Endothelial cell of umbilical vein (primary cell): ENCODE data around the gene CBLB. TPM values are rescaled to one million over a fixed set of nuclear protein-coding genes. Genes with fewer than 3 reads are reported as not detected.

Experiments
- BruUV-seq: library from RNA; stranded (reverse); fragments of 400-500 nt; replicated peaks from 2 replicates; lab custom pipeline; 2021; lab: Mats Ljungman, UMichigan
- CTCF ChIA-PET: fragments of 300-600, 350-600 bp; sonication (Branson Sonifier 250); formaldehyde crosslinking; loops from one replicate; lab custom pipeline; 2021; ENCODE audit warnings: antibody characterized with exemption, inconsistent platforms; lab: Charles Lee
- POLR2A ChIA-PET: fragments of 300-600, 350-600 bp; sonication (Branson Sonifier 250); formaldehyde crosslinking; loops from one replicate; lab custom pipeline; 2021; ENCODE audit warnings: antibody characterized with exemption, inconsistent platforms; lab: Charles Lee
- DNase-seq: peaks from one replicate; pipeline ENCODE4 v3.0.0-alpha.2; 2011; ENCODE audit warnings: low read depth, low spot score
- FAIRE-seq: peaks from 2 replicates; lab custom pipeline; 2011; peaks lifted over from hg19 to GRCh38; lab: Jason Lieb, UNC
- H2AFZ ChIP-seq: 2 replicates; pipeline ENCODE4 v1.6.0; 2012; ENCODE audit warnings: low read depth, low read length, control low read depth, inconsistent platforms
- H3K27ac ChIP-seq: 2 replicates; pipeline ENCODE4 v1.5.1; 2011; ENCODE audit warnings: low read depth, mild to moderate bottlenecking, control low read depth, low read length, moderate library complexity; ENCODE audit not compliant: insufficient read depth
- H3K27me3 ChIP-seq, 2 experiments: 2 replicates each; pipeline versions ENCODE4 v1.6.0 to v1.6.1; 2011; ENCODE audit warnings: low read length in 2 of 2, mixed read lengths in 1 of 2; ENCODE audit not compliant: control insufficient read depth in 2 of 2, insufficient read depth in 2 of 2
- H3K36me3 ChIP-seq, 2 experiments: 2 replicates in 1 of 2; 3 replicates in 1 of 2; pipeline ENCODE4 v1.5.1; 2011; ENCODE audit warnings: low read length in 2 of 2, mild to moderate bottlenecking in 1 of 2, moderate library complexity in 1 of 2; ENCODE audit not compliant: control insufficient read depth in 2 of 2, insufficient read depth in 2 of 2; ENCODE audit errors: extremely low read depth in 1 of 2
- H3K4me1 ChIP-seq: 3 replicates; pipeline ENCODE4 v1.5.1; 2011; ENCODE audit warnings: mild to moderate bottlenecking, low read length; ENCODE audit not compliant: control insufficient read depth, insufficient read depth; ENCODE audit errors: extremely low read depth
- H3K4me2 ChIP-seq: 2 replicates; pipeline ENCODE4 v1.6.1; 2011; ENCODE audit warnings: low read length, control low read depth, mixed read lengths; ENCODE audit not compliant: insufficient read depth
- H3K4me3 ChIP-seq, 3 experiments: fragments of 200-600 bp in 1 of 3; sonication (generic), shearing (Covaris generic) in 1 of 3; replicated peaks in 1 of 3; 2 replicates each; pipeline ENCODE4 v1.5.1; 2011 to 2016; ENCODE audit warnings: control low read depth in 3 of 3, low read length in 3 of 3, mild to moderate bottlenecking in 2 of 3, inconsistent platforms in 1 of 3, low read depth in 1 of 3, moderate library complexity in 1 of 3; ENCODE audit not compliant: insufficient read depth in 1 of 3
- H3K79me2 ChIP-seq: 2 replicates; pipeline ENCODE4 v1.6.0; 2012; ENCODE audit warnings: low read length, inconsistent platforms; ENCODE audit not compliant: control insufficient read depth, insufficient read depth
- H3K9ac ChIP-seq: replicated peaks from 2 replicates; pipeline ENCODE3; 2011; ENCODE audit warnings: low read length, control low read depth; ENCODE audit not compliant: insufficient read depth; ENCODE audit errors: extremely low read depth
- H3K9me1 ChIP-seq: replicated peaks from 3 replicates; pipeline ENCODE4 v1.6.0; 2011; ENCODE audit warnings: mild to moderate bottlenecking, low read length; ENCODE audit not compliant: control insufficient read depth, insufficient read depth; ENCODE audit errors: extremely low read depth
- H3K9me3 ChIP-seq: replicated peaks from 2 replicates; pipeline ENCODE4 v1.5.1; 2012; ENCODE audit warnings: low read length, inconsistent platforms; ENCODE audit not compliant: control insufficient read depth, insufficient read depth
- H4K20me1 ChIP-seq: replicated peaks from 2 replicates; pipeline ENCODE3; 2011; ENCODE audit warnings: mild to moderate bottlenecking, low read length; ENCODE audit not compliant: control insufficient read depth, insufficient read depth; ENCODE audit errors: extremely low read depth
- CTCF ChIP-seq, 2 donors: IDR thresholded peaks; 1 replicate in 1 of 2; 2 replicates in 1 of 2; pipeline ENCODE4 v1.5.1; 2011; ENCODE audit warnings: low read length in 2 of 2, mild to moderate bottlenecking in 2 of 2, moderate library complexity in 2 of 2, control low read depth in 1 of 2, inconsistent platforms in 1 of 2, low read depth in 1 of 2; ENCODE audit not compliant: insufficient read depth in 1 of 2; ENCODE audit errors: extremely low read depth in 1 of 2
- EZH2 ChIP-seq: IDR thresholded peaks from 2 replicates; pipeline ENCODE4 v1.6.1; 2012; ENCODE audit warnings: borderline replicate concordance, low read depth, mild to moderate bottlenecking, moderate library complexity, low read length, inconsistent platforms; ENCODE audit not compliant: severe bottlenecking
- FOS ChIP-seq: IDR thresholded peaks from 2 replicates; pipeline ENCODE4 v1.6.1; 2011; ENCODE audit warnings: mild to moderate bottlenecking, low read length, moderate library complexity, borderline replicate concordance; ENCODE audit not compliant: insufficient read depth
- GATA2 ChIP-seq: IDR thresholded peaks from 2 replicates; pipeline ENCODE4 v1.7.0; 2011; ENCODE audit warnings: low read depth, mild to moderate bottlenecking, moderate library complexity, mixed read lengths, low read length; ENCODE audit not compliant: insufficient read length, insufficient read depth
- JUN ChIP-seq: IDR thresholded peaks from 2 replicates; pipeline ENCODE4 v1.6.1; 2011; ENCODE audit warnings: borderline replicate concordance, low read depth; ENCODE audit not compliant: insufficient read length, insufficient read depth
- MAX ChIP-seq: IDR thresholded peaks from 2 replicates; pipeline ENCODE4 v1.6.1; 2011; ENCODE audit not compliant: insufficient read depth, insufficient read length
- MYC ChIP-seq: IDR thresholded peaks from one replicate; pipeline ENCODE4 v1.6.1; 2011; ENCODE audit warnings: mild to moderate bottlenecking, low read depth, low read length
- POLR2A ChIP-seq: IDR thresholded peaks from 2 replicates; pipeline ENCODE4 v1.6.1; 2012; ENCODE audit warnings: low read depth, mild to moderate bottlenecking, control low read depth, low read length
- POLR2AphosphoS5 ChIP-seq: IDR thresholded peaks from 2 replicates; pipeline ENCODE4 v1.6.1; 2012; ENCODE audit warnings: low read depth, mild to moderate bottlenecking, control low read depth, low read length, moderate library complexity; ENCODE audit not compliant: insufficient read depth
- dilution Hi-C: fragments of 300-500 bp; cut with MboI; formaldehyde crosslinking; loops from one replicate; pipeline ENCODE4 v1.15.0; 2019; ENCODE audit warnings: low sequenced_read_pairs; ENCODE audit not compliant: extremely low pct_ligation_motif_present
- intact Hi-C: fragments of 100-400 bp; cut with micrococcal nuclease; formaldehyde crosslinking; loops from one replicate; pipeline ENCODE4 v1.10.0; 2022
- polyA plus RNA-seq, 4 experiments: library from polyadenylated mRNA; depleted of rRNA in 3 of 4; stranded (reverse) in 3 of 4; unstranded in 1 of 4; fragments of >200 nt; gene quantifications; 2 replicates each; pipeline versions ENCODE4 v1.2.1 to v1.2.3, GENCODE V29; 2011 to 2012; ENCODE audit warnings: missing spikeins in 1 of 4
- total RNA-seq: library from RNA; stranded (reverse); gene quantifications from 2 replicates; pipeline ENCODE4 v1.2.3, GENCODE V29; 2021

Gene CBLB
- total and polyA plus RNA-seq, 2 donors (not counting 3 experiments of a cell fraction or from before 2014, with no cell fraction given), result 17.8 to 39.6 TPM

GRCh38 chr3:105619651-105620050, 249.2 kb downstream of the CBLB start:
- Histone ChIP-seq H2AFZ (no peak overlapping the region), H3K27ac (no peak overlapping the region), H3K9me3 (no peaks in the 10 kb centered on the region), H3K4me1 (no peaks in the 10 kb centered on the region), H3K79me2 (no peaks in the 10 kb centered on the region), H3K4me2 (no peak overlapping the region), H4K20me1 (no peaks in the 10 kb centered on the region), H3K9me1 (no peaks in the 10 kb centered on the region), H3K27me3 (no peaks in the 10 kb centered on the region), H3K36me3 (no peaks in the 10 kb centered on the region), H3K4me3 (no peak overlapping the region), H3K9ac (no peak overlapping the region)
- BruUV-seq, result no TSS peak
- intact Hi-C loops, result no loop called here
- dilution Hi-C loops, result no loop called here
- no peak for TF ChIP-seq JUN
- no peak for TF ChIP-seq MAX
- TF ChIP-seq CTCF (IDR thresholded peaks at IDR 0.05; ENCODE audit: extremely low read depth in 1 of 2, insufficient read depth in 1 of 2, low read depth in 1 of 2, low read length in 2 of 2), result no peak
- TF ChIP-seq MYC, result no peak
- TF ChIP-seq POLR2AphosphoS5, result no peak
- TF ChIP-seq GATA2, result no peak
- no peak for TF ChIP-seq EZH2
- no peak for TF ChIP-seq FOS
- TF ChIP-seq POLR2A, result no peak
- ChIA-PET CTCF (no interaction called here), POLR2A (no interaction called here)
- DNase-seq (no peak), FAIRE-seq (no peak)
